Measurements from ENCODE around the gene TDRD6. TPM values are rescaled to one million over a fixed set of nuclear protein-coding genes. Genes with fewer than 3 reads are reported as not detected.

TDRD6 gene
- total RNA-seq, 2 donors from 2014 or later, result 0.91 to 13.0 TPM

DNA sequence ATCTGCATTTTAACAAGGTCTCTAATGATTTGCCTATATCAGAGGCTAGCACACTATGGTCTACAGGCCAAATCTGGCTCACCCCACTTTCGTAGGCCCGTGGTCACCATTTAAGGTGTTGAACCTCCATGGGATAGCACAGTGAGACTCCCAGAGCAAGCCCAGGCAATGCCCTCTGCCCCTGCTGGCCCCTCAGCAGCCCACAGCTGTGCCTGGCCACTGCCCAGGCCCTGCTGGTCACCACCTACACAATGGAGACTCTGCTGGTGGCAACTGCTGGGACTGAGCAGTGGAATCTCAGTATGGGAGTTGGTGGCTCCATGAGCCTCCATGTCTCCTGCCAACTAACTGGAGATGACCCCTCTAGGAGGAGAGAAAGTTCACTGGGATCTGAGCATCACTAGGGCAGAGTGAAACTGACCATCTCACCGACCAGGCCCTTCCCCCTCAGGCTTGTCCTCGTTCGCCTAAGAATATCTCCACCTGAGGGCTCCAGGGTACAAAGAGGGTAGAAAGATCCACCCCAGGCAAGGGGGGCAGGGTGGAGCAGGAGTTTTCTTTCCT is 61.3 kb downstream of the TDRD6 start:
- no peaks in the 10 kb centered on the region for H3K4me1 ChIP-seq (replicated peaks)
- no peaks in the 10 kb centered on the region for H3K9me3 ChIP-seq
- no peaks in the 10 kb centered on the region for H3K36me3 ChIP-seq
- H3K27ac ChIP-seq, result no peak overlapping the region
- intact Hi-C loops (cut with DNase I), result no loop called here
- no peak overlapping the region for H3K4me3 ChIP-seq
- TF ChIP-seq POLR2A (IDR thresholded peaks at IDR 0.05), result no peak
- TF ChIP-seq, protein P1, sequence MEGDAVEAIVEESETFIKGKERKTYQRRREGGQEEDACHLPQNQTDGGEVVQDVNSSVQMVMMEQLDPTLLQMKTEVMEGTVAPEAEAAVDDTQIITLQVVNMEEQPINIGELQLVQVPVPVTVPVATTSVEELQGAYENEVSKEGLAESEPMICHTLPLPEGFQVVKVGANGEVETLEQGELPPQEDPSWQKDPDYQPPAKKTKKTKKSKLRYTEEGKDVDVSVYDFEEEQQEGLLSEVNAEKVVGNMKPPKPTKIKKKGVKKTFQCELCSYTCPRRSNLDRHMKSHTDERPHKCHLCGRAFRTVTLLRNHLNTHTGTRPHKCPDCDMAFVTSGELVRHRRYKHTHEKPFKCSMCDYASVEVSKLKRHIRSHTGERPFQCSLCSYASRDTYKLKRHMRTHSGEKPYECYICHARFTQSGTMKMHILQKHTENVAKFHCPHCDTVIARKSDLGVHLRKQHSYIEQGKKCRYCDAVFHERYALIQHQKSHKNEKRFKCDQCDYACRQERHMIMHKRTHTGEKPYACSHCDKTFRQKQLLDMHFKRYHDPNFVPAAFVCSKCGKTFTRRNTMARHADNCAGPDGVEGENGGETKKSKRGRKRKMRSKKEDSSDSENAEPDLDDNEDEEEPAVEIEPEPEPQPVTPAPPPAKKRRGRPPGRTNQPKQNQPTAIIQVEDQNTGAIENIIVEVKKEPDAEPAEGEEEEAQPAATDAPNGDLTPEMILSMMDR (IDR thresholded peaks at IDR 0.05), result no peak
- TF ChIP-seq POLR2AphosphoS5 (IDR thresholded peaks at IDR 0.05), result no peak
- no peak for DNase-seq (ENCODE audit: low spot score)
- no peaks in the 10 kb centered on the region for H3K27me3 ChIP-seq (replicated peaks; ENCODE audit: insufficient read depth)
- 90% methylated on average over 5 of the region's 5 CpGs for WGBS

DNA sequence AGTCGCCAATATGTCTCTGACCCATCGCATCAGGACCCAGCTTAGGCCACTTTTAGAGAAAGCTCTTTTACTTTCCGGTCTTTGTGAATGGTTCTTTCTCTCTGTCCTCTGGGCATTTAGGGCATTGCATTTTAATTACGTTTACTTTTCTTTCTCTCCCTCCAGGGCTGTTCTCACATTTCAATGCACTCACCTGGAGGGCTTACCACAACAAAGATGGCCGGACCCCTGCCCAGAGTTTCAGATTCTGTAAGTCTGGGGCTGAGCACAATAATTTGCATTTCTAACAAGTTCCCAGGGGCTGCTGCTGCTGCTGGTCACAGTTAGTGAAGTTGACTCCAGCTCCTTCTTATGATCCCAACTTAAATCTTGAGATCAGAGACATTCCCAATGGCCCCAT is 62.0 kb downstream of the TDRD6 start:
- Histone ChIP-seq H3K36me3 (no peaks in the 10 kb centered on the region), H3K27ac (no peak overlapping the region), H3K4me1 (replicated peaks) (no peaks in the 10 kb centered on the region), H3K4me3 (no peak overlapping the region), H3K9me3 (no peaks in the 10 kb centered on the region), H3K27me3 (replicated peaks; ENCODE audit: insufficient read depth) (no peaks in the 10 kb centered on the region)
- WGBS, result 47% methylated on average over 5 of the region's 5 CpGs
- no peak for TF ChIP-seq POLR2A (IDR thresholded peaks at IDR 0.05)
- TF ChIP-seq POLR2AphosphoS5 (IDR thresholded peaks at IDR 0.05), result no peak
- TF ChIP-seq, protein P1 (IDR thresholded peaks at IDR 0.05), result no peak
- no peak for DNase-seq (ENCODE audit: low spot score)
- intact Hi-C loops (cut with DNase I), result no loop called here

DNA sequence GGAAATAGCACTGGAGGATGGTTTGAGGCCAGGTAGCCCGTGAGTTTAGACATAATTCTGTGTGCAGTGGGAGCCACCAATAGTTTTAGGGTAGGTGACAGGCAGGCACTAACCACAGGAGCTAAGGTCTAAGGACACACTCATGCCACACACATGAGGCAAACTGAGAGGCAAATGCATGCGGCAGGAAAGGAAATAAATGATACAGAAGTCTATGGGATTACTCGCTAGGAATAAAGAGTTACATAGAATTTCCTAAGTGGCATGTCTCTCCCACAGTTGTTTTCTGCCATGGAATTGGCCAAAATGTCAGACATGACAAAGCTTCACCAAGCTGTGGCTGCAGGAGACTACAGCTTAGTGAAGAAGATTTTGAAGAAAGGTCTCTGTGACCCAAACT is 64.0 kb downstream of the TDRD6 start:
- H3K27ac ChIP-seq, result no peak overlapping the region
- no peaks in the 10 kb centered on the region for H3K36me3 ChIP-seq
- H3K4me1 ChIP-seq (replicated peaks), result no peaks in the 10 kb centered on the region
- no peak for DNase-seq (ENCODE audit: low spot score)
- intact Hi-C loops (cut with DNase I), result no loop called here
- 96% methylated on average over 3 of the region's 3 CpGs for WGBS
- H3K9me3 ChIP-seq, result no peaks in the 10 kb centered on the region
- TF ChIP-seq POLR2A (IDR thresholded peaks at IDR 0.05) (no peak), POLR2AphosphoS5 (IDR thresholded peaks at IDR 0.05) (no peak)
- TF ChIP-seq, protein P1 (IDR thresholded peaks at IDR 0.05), result no peak
- H3K27me3 ChIP-seq (replicated peaks; ENCODE audit: insufficient read depth), result no peaks in the 10 kb centered on the region
- no peak overlapping the region for H3K4me3 ChIP-seq

Other genes with a start within 250 kb of the TDRD6 start
- gene RCAN2, start 196.4 kb upstream of the TDRD6 start, total RNA-seq, result 10 to 100 TPM; 12.3 to 14.2 TPM
- gene CYP39A1, start 35.1 kb upstream of the TDRD6 start, total RNA-seq, result 10 to 100 TPM; 17.6 to 31.2 TPM
- gene SLC25A27, start 34.9 kb upstream of the TDRD6 start, total RNA-seq, result 10 to 100 TPM; 33.7 to 43.7 TPM
- 10 to 100 TPM in 1 of 2 donors, 1 to 10 TPM in 1; 6.2 to 38.2 TPM for gene PLA2G7, start 47.5 kb downstream of the TDRD6 start, total RNA-seq
- not detected for gene ANKRD66, start 59.0 kb downstream of the TDRD6 start, total RNA-seq
- under 1 TPM in 1 of 2 donors, not detected in 1; 0.34 TPM for gene MEP1A, start 105.5 kb downstream of the TDRD6 start, total RNA-seq
- gene ADGRF5, start 234.1 kb downstream of the TDRD6 start, total RNA-seq, result 10 to 100 TPM in 1 of 2 donors, 1 to 10 TPM in 1; 4.7 to 16.1 TPM